DOHH2 (cell line): ENCODE data around the gene TUBB.

ENCODE experiments used
- CTCF ChIP-seq: fragments of 200-600 bp; sonication (generic); IDR thresholded peaks from one replicate; pipeline ENCODE4 v1.5.1; 2014; ENCODE audit warnings: antibody characterized with exemption, mild to moderate bottlenecking, low read depth, low read length; ENCODE audit not compliant: poor library complexity, severe bottlenecking
- EZH2phosphoT487 ChIP-seq: fragments of 200-600 bp; sonication (generic); IDR thresholded peaks from 2 replicates; pipeline ENCODE4 v1.6.1; 2017; ENCODE audit warnings: borderline replicate concordance, mild to moderate bottlenecking, antibody characterized with exemption, low read length, moderate library complexity, mixed read lengths

- TF ChIP-seq CTCF, result no peak
- no peak for TF ChIP-seq EZH2phosphoT487
Measured at GRCh38 chr6:30747902-30748769, 28.0 kb downstream of the TUBB start.
